Activated T-cell treated with anti-CD3 and anti-CD28 coated beads, Interleukin-2, amount 50 U/mL, for 1 hour (primary cell): Measurements from ENCODE around the gene WFDC9.
"Not testable (repeated sequence)": the region's sequence is repeated elsewhere in the genome, so short reads cannot be mapped to it uniquely, and the experiment has no call there.

Experiments
- DNase-seq: peaks from one replicate; pipeline ENCODE4 v3.0.0-alpha.2; 2020

WFDC9 gene

GRCh38 chr20:45631184-45631583 lies at the start of gene WFDC9:
Gene WFDC9 (minus strand): TSS chr20:45631284. CDS start chr20:45610181, 21,103 bp downstream.
- DNase-seq = no peak

GRCh38 chr20:45679650-45680049 lies 48.6 kb upstream of the WFDC9 start:
- DNase-seq = no peak

GRCh38 chr20:45672765-45673164 lies 41.7 kb upstream of the WFDC9 start:
- DNase-seq = no peak

- no peak for DNase-seq
Measured at GRCh38 chr20:45670139-45670538, 39.1 kb upstream of the WFDC9 start, which contains the start of gene WFDC11. Gene WFDC11 (minus strand): TSS chr20:45670239. CDS start chr20:45650600, 19,639 bp downstream.

- not testable (repeated sequence) for DNase-seq
Measured at GRCh38 chr20:45657038-45657437, 26.0 kb upstream of the WFDC9 start.

GRCh38 chr20:45651726-45652125 lies 20.6 kb upstream of the WFDC9 start:
- DNase-seq = not testable (repeated sequence)

- no peak for DNase-seq
Measured at GRCh38 chr20:45649312-45649863, 18.3 kb upstream of the WFDC9 start.

GRCh38 chr20:45647441-45648050 lies 16.5 kb upstream of the WFDC9 start:
- DNase-seq = no peak

GRCh38 chr20:45646875-45647274 lies 15.8 kb upstream of the WFDC9 start:
- no peak for DNase-seq

GRCh38 chr20:45645869-45646268 lies 14.8 kb upstream of the WFDC9 start:
- not testable (repeated sequence) for DNase-seq

- not testable (repeated sequence) for DNase-seq
Measured at GRCh38 chr20:45641076-45641475, 10.0 kb upstream of the WFDC9 start.

GRCh38 chr20:45639687-45640086 lies 8.6 kb upstream of the WFDC9 start:
- no peak for DNase-seq

GRCh38 chr20:45636513-45636912 lies 5.4 kb upstream of the WFDC9 start:
- DNase-seq = no peak

- no peak for DNase-seq
Measured at GRCh38 chr20:45630371-45630770, 713 bp downstream of the WFDC9 start.

GRCh38 chr20:45629496-45630100 lies 1.5 kb downstream of the WFDC9 start, which contains the start of gene WFDC10A:
Gene WFDC10A (plus strand): TSS chr20:45629739. CDS start chr20:45629814, 75 bp downstream.
- DNase-seq = no peak

- DNase-seq = no peak
Measured at GRCh38 chr20:45626540-45626939, 4.5 kb downstream of the WFDC9 start.

GRCh38 chr20:45621593-45621992 lies 9.5 kb downstream of the WFDC9 start:
- no peak for DNase-seq

GRCh38 chr20:45617591-45617990 lies 13.5 kb downstream of the WFDC9 start:
- DNase-seq = no peak

GRCh38 chr20:45612314-45612713 lies 18.8 kb downstream of the WFDC9 start:
- DNase-seq = no peak

GRCh38 chr20:45611054-45611453 lies 20.0 kb downstream of the WFDC9 start:
- DNase-seq = no peak

- DNase-seq = no peak
Measured at GRCh38 chr20:45607810-45608209, 23.3 kb downstream of the WFDC9 start.

- no peak for DNase-seq
Measured at GRCh38 chr20:45595235-45595634, 35.8 kb downstream of the WFDC9 start.

GRCh38 chr20:45593498-45593897 lies 37.6 kb downstream of the WFDC9 start:
- no peak for DNase-seq

GRCh38 chr20:45592574-45593189 lies 38.4 kb downstream of the WFDC9 start:
- no peak for DNase-seq
